ENCODE data around the gene GCNT4.

GCNT4 gene

DNA sequence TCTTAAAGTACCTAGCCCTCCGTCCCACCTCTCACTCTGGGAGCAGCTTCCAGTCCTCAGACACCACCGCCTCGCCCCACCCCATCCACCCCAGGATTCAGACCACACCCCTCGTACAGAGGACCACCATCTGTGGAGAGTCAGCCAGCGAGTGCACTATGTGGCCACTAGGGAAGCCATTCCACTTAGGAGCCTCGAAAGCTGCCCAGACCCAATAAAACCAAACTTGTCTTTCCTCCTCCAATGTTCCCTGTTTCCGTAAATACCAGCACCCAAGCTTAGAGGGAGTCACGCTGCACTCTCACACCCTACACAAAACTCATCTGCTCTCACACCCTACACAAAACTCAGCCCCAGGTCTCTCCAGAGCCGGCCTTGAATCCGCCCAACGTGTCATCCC is 1.9 kb downstream of the GCNT4 start:
- Histone ChIP-seq H3K4me1 (ENCODE audit: insufficient read depth, low read length) (peaks cover 21% of the 10 kb centered on the region), H3K4me3 (ENCODE audit: low read length) (peak overlapping the region; percentile 71; the same call in 1 of the 2 replicates), H3K9me3 (ENCODE audit: insufficient read depth, low read depth, low read length) (no peaks in the 10 kb centered on the region), H3K27ac (ENCODE audit: low read depth, low read length) (no peak overlapping the region), H3K27me3 (ENCODE audit: insufficient read depth, low read length) (peaks cover 48% of the 10 kb centered on the region), H3K36me3 (ENCODE audit: insufficient read depth, low read length) (peaks cover 9% of the 10 kb centered on the region; the same call in 1 of the 2 replicates), H3K9ac (ENCODE audit: low read depth, low read length) (no peak overlapping the region)
- WGBS: 77% methylated on average over 11 of the region's 11 CpGs

DNA sequence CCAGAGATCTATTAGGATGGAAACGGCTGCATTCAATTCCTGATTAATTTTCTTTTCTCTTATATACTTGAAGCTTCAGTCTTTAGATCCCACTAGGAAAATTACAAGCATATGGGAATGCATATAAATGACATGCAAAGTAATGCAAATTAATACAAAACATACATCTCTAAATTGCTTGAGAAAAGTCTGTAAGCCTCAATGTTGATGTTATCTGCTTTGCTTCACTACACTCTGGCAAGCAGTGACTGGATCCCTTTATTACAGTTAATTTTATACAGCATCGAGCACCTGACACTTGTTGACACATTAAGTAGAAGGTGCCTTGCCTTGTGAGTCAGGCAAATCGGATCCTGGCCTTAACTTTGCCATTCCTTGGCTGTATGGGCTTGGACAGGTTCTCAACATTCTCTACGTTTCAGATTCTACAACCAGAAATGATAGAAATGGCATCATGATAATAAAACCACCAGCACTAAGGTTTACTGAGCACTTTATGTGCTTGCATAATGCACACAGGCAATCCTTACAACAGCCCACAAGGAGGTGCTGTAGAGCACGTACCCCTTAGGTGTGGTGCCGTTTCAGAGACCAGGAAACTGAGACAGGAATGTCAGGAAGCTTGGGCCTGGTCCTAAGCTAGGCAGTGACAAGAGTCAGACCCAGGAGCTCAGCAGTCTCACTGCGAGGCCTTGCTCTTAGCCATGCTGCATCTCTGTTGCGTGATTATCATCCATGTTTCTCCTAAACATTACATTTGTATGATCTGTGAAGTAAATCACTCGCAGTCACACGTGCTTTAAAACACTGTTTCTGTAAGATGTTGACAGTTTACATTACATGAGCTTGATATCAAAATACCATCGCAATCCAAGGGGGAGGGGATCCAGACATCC is 2.7 kb downstream of the GCNT4 start:
- H3K9ac ChIP-seq (ENCODE audit: low read depth, low read length): no peak overlapping the region
- WGBS: 69% methylated on average over 11 of the region's 11 CpGs
- H3K9me3 ChIP-seq (ENCODE audit: insufficient read depth, low read depth, low read length): no peaks in the 10 kb centered on the region
- H3K4me1 ChIP-seq (ENCODE audit: insufficient read depth, low read length): peaks cover 14% of the 10 kb centered on the region
- peaks cover 16% of the 10 kb centered on the region; the same call in 1 of the 2 replicates for H3K36me3 ChIP-seq (ENCODE audit: insufficient read depth, low read length)
- H3K27ac ChIP-seq (ENCODE audit: low read depth, low read length): no peak overlapping the region
- peaks cover 43% of the 10 kb centered on the region for H3K27me3 ChIP-seq (ENCODE audit: insufficient read depth, low read length)
- no peak overlapping the region for H3K4me3 ChIP-seq (ENCODE audit: low read length)

DNA sequence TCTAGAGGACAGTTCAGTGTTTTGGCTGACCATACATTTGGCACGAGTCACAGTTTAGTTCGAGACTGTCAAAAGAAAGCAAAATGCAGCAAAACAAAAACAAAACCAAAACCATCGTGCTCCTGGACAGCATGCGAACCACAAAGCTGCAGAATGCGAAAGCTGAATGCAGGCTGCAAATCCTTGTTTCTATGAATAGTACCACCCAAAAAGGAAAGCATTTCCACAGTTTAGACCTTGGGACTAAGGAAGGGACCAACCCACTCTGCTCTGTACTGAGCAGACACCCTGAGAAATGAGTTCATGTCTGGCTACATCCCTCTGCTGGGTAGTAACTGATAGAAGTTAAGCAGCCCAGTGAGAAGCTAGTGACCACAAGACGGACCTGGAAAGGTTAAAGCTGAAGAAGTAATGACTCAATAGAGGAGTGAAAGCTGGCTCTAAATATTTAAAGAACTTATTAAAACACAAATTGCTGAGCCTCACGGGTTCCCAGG is 3.9 kb downstream of the GCNT4 start:
- Histone ChIP-seq H3K4me1 (ENCODE audit: insufficient read depth, low read length) (peaks cover 10% of the 10 kb centered on the region), H3K4me3 (ENCODE audit: low read length) (no peak overlapping the region), H3K27me3 (ENCODE audit: insufficient read depth, low read length) (peaks cover 31% of the 10 kb centered on the region), H3K9ac (ENCODE audit: low read depth, low read length) (no peak overlapping the region), H3K36me3 (ENCODE audit: insufficient read depth, low read length) (peaks cover 26% of the 10 kb centered on the region), H3K27ac (ENCODE audit: low read depth, low read length) (no peak overlapping the region), H3K9me3 (ENCODE audit: insufficient read depth, low read depth, low read length) (no peaks in the 10 kb centered on the region)
- 92% methylated on average over 7 of the region's 7 CpGs for WGBS

DNA sequence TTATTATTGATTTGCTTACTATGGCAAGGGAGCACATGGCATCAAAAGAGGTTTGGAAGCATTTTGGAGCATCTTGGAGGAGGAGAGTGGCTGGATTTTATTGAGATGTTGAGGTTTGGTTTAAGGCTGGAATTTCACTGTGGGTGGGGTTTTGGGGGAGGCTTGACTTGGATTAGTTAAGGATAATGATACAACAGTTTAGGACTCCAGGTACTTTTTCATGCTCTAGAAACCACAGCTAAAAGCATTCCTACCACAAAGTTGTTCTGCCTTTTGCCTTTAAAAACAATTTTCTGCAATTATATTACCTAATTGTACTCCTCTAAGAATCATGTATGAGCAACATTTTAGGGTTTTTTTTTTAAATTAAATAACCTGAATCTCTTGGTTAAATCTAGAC is 5.0 kb downstream of the GCNT4 start:
- H3K36me3 ChIP-seq (ENCODE audit: insufficient read depth, low read length): peaks cover 31% of the 10 kb centered on the region
- H3K27me3 ChIP-seq (ENCODE audit: insufficient read depth, low read length): peaks cover 20% of the 10 kb centered on the region
- H3K4me3 ChIP-seq (ENCODE audit: low read length): no peak overlapping the region
- no peak overlapping the region for H3K27ac ChIP-seq (ENCODE audit: low read depth, low read length)
- peaks cover 10% of the 10 kb centered on the region for H3K4me1 ChIP-seq (ENCODE audit: insufficient read depth, low read length)
- H3K9ac ChIP-seq (ENCODE audit: low read depth, low read length): no peak overlapping the region
- no peaks in the 10 kb centered on the region for H3K9me3 ChIP-seq (ENCODE audit: insufficient read depth, low read depth, low read length)

DNA sequence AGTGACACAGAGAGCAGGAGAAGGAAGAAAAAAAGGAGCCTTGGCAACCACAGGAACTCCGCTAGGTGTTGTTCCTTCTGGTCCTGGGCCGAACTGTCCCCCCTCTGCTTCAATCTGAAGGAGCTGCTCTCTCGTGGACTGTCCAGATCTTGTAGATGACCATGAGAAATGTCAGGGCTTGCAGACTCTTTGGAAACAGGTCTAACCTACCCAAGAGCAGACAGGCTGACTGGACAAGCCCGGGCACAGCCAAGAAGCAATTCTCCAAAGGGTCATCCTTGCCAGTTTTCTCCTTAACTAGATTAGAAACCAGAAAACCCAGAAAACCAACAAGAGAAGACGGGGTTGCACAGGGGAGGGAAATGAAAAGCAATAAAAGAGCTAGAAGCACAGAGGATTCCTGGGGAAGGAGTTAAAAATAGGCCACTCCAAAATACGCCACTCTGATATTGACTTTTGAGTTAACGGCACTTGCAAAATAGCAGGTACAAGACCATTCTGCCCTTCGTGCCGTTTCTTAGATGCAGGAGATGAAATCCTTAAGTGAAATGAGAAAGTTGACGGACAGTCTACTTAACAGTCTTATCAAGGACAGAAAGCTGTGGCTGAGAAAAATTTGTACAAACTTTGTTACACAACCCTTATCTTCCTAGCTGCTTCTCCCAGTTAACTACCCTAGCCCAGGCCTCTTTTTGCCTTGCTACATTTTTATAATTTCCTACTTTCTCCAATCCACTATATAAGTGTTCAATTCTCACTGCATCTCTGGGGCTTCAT is 5.8 kb downstream of the GCNT4 start:
- Histone ChIP-seq H3K27ac (ENCODE audit: low read depth, low read length) (no peak overlapping the region), H3K27me3 (ENCODE audit: insufficient read depth, low read length) (peaks cover 12% of the 10 kb centered on the region), H3K9me3 (ENCODE audit: insufficient read depth, low read depth, low read length) (no peaks in the 10 kb centered on the region), H3K4me3 (ENCODE audit: low read length) (no peak overlapping the region), H3K36me3 (ENCODE audit: insufficient read depth, low read length) (peaks cover 33% of the 10 kb centered on the region), H3K9ac (ENCODE audit: low read depth, low read length) (no peak overlapping the region), H3K4me1 (ENCODE audit: insufficient read depth, low read length) (peaks cover 5% of the 10 kb centered on the region)
- 92% methylated on average over 10 of the region's 10 CpGs for WGBS

DNA sequence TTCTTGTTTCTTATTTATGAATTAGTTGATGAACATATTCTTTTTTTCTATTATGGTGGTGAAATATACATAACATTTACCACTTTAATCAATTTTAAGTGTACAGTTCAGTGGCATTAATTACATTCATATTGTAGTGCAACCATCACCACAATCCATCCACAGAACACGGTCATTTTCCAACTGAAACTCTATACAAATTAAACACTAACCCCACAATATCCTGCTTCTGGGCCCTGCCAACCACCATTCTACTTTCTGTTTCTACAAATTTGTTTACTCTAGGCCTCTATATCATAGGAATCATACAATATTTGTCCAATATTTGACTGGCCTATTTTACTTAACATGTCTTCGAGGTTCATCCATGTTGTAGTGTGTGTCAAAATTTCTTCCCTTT is 7.3 kb downstream of the GCNT4 start:
- H3K9me3 ChIP-seq (ENCODE audit: insufficient read depth, low read depth, low read length): no peaks in the 10 kb centered on the region
- WGBS: 92% methylated on average over 1 of the region's 2 CpGs
- H3K27ac ChIP-seq (ENCODE audit: low read depth, low read length): no peak overlapping the region
- peaks cover 4% of the 10 kb centered on the region; the same call in 1 of the 2 replicates for H3K4me1 ChIP-seq (ENCODE audit: insufficient read depth, low read length)
- H3K9ac ChIP-seq (ENCODE audit: low read depth, low read length): no peak overlapping the region
- no peak overlapping the region for H3K4me3 ChIP-seq (ENCODE audit: low read length)
- no peaks in the 10 kb centered on the region for H3K27me3 ChIP-seq (ENCODE audit: insufficient read depth, low read length)
- peaks cover 36% of the 10 kb centered on the region for H3K36me3 ChIP-seq (ENCODE audit: insufficient read depth, low read length)

DNA sequence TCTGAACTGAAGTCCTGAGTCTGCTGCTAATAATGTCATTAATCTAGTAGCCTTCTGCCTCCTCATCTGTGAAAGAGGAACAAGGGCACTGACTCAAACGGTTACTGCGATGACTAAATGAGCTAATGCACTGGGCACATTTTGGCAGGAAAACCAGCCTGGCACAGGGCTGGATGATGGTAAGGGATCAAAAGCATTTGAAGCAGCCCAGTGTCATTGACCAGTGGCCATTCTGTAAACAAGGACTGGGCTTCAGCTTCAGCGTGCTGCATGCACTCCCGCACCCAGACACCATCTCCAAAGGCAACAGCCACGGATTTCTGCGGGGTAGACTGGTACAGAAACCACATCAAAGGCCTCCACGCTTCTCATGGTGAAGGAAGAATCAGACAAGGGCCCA is 8.0 kb downstream of the GCNT4 start:
- Histone ChIP-seq H3K27me3 (ENCODE audit: insufficient read depth, low read length) (no peaks in the 10 kb centered on the region), H3K9ac (ENCODE audit: low read depth, low read length) (no peak overlapping the region), H3K36me3 (ENCODE audit: insufficient read depth, low read length) (peaks cover 36% of the 10 kb centered on the region), H3K27ac (ENCODE audit: low read depth, low read length) (no peak overlapping the region), H3K9me3 (ENCODE audit: insufficient read depth, low read depth, low read length) (no peaks in the 10 kb centered on the region), H3K4me3 (ENCODE audit: low read length) (no peak overlapping the region), H3K4me1 (ENCODE audit: insufficient read depth, low read length) (peaks cover 1% of the 10 kb centered on the region; the same call in 1 of the 2 replicates)
- WGBS: 96% methylated on average over 7 of the region's 7 CpGs

DNA sequence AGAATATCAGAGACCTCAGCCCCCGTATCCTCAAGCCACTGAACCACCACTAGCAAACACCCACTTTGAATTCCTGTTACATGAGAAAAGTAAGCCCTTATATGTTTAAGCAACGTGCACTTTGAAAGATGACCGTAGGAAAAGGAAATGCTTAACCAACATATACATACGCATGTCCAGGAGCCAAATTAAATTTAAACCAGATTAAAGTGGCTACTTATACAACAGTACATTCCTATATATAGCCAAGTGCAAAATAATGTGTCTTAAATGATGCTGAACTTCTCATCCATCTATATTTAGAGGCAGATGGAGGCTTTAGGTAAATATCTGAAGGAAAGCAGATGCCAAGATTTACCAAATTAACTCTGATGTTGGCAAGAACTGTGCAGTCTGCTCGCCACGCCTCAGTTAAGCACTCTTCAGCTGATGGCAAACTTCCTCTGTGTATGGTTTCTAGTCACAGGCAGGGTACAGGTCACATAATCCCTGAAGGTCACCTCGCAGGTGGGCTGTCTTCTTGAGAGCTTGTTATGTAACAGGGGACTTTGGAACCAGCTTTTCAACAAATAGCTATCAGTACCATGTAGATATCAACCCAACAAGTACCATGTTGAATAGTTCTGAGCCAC is 8.6 kb downstream of the GCNT4 start:
- peaks cover 36% of the 10 kb centered on the region for H3K36me3 ChIP-seq (ENCODE audit: insufficient read depth, low read length)

DNA sequence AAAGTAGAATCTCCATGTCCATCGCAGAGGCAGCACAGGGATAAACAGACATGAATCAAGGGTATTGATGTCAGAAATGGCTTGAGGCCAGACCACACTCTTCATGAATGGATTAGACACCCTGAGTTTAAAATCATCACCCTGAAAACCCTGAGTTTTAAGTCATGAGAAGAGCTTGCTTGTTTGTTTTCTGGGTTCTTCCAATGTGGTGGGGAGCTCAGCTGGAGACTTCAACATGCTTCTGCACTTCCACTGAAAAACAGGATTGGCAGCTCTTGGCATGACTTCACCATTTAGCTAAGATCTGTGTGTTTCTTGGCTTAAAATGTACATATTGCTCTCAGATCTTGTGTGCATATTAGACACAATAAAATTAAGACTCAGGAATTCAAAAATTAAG is 9.8 kb downstream of the GCNT4 start:
- Histone ChIP-seq H3K4me1 (ENCODE audit: insufficient read depth, low read length) (no peaks in the 10 kb centered on the region), H3K36me3 (ENCODE audit: insufficient read depth, low read length) (peaks cover 36% of the 10 kb centered on the region), H3K27ac (ENCODE audit: low read depth, low read length) (no peak overlapping the region), H3K9ac (ENCODE audit: low read depth, low read length) (no peak overlapping the region), H3K4me3 (ENCODE audit: low read length) (no peak overlapping the region), H3K9me3 (ENCODE audit: insufficient read depth, low read depth, low read length) (no peaks in the 10 kb centered on the region), H3K27me3 (ENCODE audit: insufficient read depth, low read length) (no peaks in the 10 kb centered on the region)
- WGBS: 97% methylated on average over 1 of the region's 1 CpG

More for the DNA sequence above, 8.6 kb downstream of the GCNT4 start:
- Histone ChIP-seq H3K4me1 (ENCODE audit: insufficient read depth, low read length) (no peaks in the 10 kb centered on the region; the same call in 1 of the 2 replicates), H3K9me3 (ENCODE audit: insufficient read depth, low read depth, low read length) (no peaks in the 10 kb centered on the region), H3K4me3 (ENCODE audit: low read length) (no peak overlapping the region), H3K27ac (ENCODE audit: low read depth, low read length) (no peak overlapping the region), H3K27me3 (ENCODE audit: insufficient read depth, low read length) (no peaks in the 10 kb centered on the region), H3K9ac (ENCODE audit: low read depth, low read length) (no peak overlapping the region)
- WGBS: 95% methylated on average over 7 of the region's 7 CpGs

DNA sequence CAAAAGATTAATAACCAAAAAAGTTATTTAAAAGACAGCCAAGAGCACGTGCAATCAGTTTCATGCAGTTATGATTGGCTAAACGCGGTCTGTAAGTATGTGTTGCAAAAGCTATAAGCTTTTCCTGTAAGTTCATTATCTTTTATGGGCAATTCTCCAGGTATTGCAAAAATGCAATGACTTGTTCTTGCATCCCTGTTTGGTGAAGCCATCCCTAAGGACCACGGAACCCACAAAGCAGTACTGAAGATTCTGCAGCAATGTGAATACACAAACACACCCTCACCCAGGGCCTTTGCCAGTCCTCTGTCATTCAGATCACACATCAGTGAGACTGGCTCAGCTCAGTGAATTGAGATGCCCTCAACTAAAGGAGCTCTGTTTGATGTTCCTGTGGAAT is 11.4 kb downstream of the GCNT4 start:
- Histone ChIP-seq H3K4me3 (ENCODE audit: low read length) (no peak overlapping the region), H3K9ac (ENCODE audit: low read depth, low read length) (no peak overlapping the region), H3K9me3 (ENCODE audit: insufficient read depth, low read depth, low read length) (no peaks in the 10 kb centered on the region), H3K36me3 (ENCODE audit: insufficient read depth, low read length) (peaks cover 35% of the 10 kb centered on the region), H3K4me1 (ENCODE audit: insufficient read depth, low read length) (peaks cover 5% of the 10 kb centered on the region; the same call in 1 of the 2 replicates), H3K27me3 (ENCODE audit: insufficient read depth, low read length) (no peaks in the 10 kb centered on the region), H3K27ac (ENCODE audit: low read depth, low read length) (no peak overlapping the region)
- 78% methylated on average over 4 of the region's 4 CpGs for WGBS
